ENCODE measurements around the gene SLC3A2. TPM values are rescaled to one million over a fixed set of nuclear protein-coding genes. Genes with fewer than 3 reads are reported as not detected.
A peak's percentile ranks its signal among the peaks of the same experiment; 100 is the strongest.

The SLC3A2 gene
- total and polyA plus RNA-seq, 2 of the 13 experiments (the other 11 are each of a cell fraction or from before 2014, with no cell fraction given), result 213 to 226 TPM

DNA sequence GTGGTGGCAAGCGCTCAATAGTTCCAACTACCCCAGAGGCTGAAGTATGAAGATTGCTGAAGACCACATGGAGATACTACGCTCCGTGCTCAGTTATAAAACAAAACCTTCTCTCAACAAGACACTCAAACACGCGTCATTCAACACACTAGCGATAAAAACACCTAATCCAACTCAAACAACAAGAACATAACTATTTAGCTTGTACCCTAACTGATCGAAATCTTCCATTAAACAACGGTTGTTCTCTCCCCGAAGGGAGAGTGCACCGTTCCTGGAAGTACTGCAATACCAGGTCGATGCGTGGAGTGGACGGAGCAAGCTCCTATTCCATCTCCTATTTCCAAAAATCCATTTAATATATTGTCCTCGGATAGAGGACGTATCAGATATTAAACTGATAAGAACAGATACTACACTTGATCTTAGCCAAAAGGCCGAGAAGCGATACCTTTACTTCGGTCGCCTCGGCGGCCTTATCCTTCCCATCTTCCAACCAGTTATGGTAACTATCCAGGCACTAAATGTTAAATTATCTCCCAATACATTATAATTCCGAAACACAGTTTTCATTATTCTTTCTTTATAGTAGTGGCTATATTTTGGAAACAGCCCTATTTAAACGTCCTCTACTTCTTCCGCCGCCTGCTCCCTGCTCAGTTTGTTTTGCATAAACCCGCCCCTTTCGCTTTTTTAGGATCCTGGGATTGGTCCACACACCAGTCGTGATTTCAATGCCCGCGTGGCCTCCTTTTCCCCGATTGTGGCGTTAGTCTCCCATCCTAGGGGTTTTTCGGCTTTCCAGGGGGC is 39.1 kb upstream of the SLC3A2 start (continued):
- TF ChIP-seq, protein P1, sequence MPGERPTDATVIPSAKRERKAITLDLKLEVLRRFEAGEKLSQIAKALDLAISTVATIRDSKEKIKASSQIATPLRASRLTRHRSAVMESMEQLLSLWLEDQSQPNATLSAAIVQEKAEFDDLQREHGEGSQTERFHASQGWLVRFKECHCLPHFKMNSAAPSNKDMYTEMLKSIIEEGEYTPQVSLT (CRISPR knock-in tag; IDR thresholded peaks at IDR 0.05; ENCODE audit: borderline replicate concordance, low read depth), result peak; percentile 56; the same call in 1 of the 2 replicates
- TF ChIP-seq, protein P2, sequence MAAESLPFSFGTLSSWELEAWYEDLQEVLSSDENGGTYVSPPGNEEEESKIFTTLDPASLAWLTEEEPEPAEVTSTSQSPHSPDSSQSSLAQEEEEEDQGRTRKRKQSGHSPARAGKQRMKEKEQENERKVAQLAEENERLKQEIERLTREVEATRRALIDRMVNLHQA (CRISPR knock-in tag; IDR thresholded peaks at IDR 0.05), result peak; percentile 92; the same call in 1 of the 2 replicates
- TF ChIP-seq NKX3-1 (CRISPR knock-in tag; IDR thresholded peaks at IDR 0.05), result peak; percentile 98
- no peak for TF ChIP-seq LCORL (IDR thresholded peaks at IDR 0.05)
- TF ChIP-seq LCORL (CRISPR knock-in tag; IDR thresholded peaks at IDR 0.05), result peak; percentile 44; the same call in 1 of the 2 replicates
- TF ChIP-seq HOXD1 (CRISPR knock-in tag; IDR thresholded peaks at IDR 0.05), result peak; percentile 92
- TF ChIP-seq ZNF709 (CRISPR knock-in tag; IDR thresholded peaks at IDR 0.05), result no peak; the same call in none of the 2 replicates
- TF ChIP-seq TAF15 (IDR thresholded peaks at IDR 0.05; ENCODE audit: low read depth, low read length, poor library complexity, severe bottlenecking), result no peak
- TF ChIP-seq AKAP8 (CRISPR knock-in tag; IDR thresholded peaks at IDR 0.05), result peak; percentile 46; the same call in 1 of the 2 replicates
- TF ChIP-seq NRL (CRISPR knock-in tag; IDR thresholded peaks at IDR 0.05; ENCODE audit: borderline replicate concordance), result no peak
- TF ChIP-seq PHF20 (CRISPR knock-in tag; IDR thresholded peaks at IDR 0.05), result no peak; the same call in 1 of the 2 replicates
- TF ChIP-seq CBX1 (IDR thresholded peaks at IDR 0.05; ENCODE audit: low read depth), result peak; percentile 100
- peak; percentile 92 for TF ChIP-seq STAT5B (CRISPR knock-in tag; IDR thresholded peaks at IDR 0.05)
- TF ChIP-seq PPARG (CRISPR knock-in tag; conservative IDR thresholded peaks at IDR 0.05), result peak; percentile 92
- no peak for TF ChIP-seq SRSF1 (optimal IDR thresholded peaks at IDR 0.05; ENCODE audit: low read depth, low read length)
- TF ChIP-seq HOXA7 (CRISPR knock-in tag; IDR thresholded peaks at IDR 0.05), result peak; percentile 98
- TF ChIP-seq ZZZ3 (CRISPR knock-in tag; IDR thresholded peaks at IDR 0.05; ENCODE audit: borderline replicate concordance), result no peak
- peak; percentile 93 for TF ChIP-seq ZNF232 (CRISPR knock-in tag; IDR thresholded peaks at IDR 0.05; ENCODE audit: borderline replicate concordance)
- TF ChIP-seq, protein P3, sequence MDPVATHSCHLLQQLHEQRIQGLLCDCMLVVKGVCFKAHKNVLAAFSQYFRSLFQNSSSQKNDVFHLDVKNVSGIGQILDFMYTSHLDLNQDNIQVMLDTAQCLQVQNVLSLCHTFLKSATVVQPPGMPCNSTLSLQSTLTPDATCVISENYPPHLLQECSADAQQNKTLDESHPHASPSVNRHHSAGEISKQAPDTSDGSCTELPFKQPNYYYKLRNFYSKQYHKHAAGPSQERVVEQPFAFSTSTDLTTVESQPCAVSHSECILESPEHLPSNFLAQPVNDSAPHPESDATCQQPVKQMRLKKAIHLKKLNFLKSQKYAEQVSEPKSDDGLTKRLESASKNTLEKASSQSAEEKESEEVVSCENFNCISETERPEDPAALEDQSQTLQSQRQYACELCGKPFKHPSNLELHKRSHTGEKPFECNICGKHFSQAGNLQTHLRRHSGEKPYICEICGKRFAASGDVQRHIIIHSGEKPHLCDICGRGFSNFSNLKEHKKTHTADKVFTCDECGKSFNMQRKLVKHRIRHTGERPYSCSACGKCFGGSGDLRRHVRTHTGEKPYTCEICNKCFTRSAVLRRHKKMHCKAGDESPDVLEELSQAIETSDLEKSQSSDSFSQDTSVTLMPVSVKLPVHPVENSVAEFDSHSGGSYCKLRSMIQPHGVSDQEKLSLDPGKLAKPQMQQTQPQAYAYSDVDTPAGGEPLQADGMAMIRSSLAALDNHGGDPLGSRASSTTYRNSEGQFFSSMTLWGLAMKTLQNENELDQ (CRISPR knock-in tag; IDR thresholded peaks at IDR 0.05; ENCODE audit: borderline replicate concordance), result peak; percentile 88; the same call in 1 of the 2 replicates
- TF ChIP-seq NFYC (CRISPR knock-in tag; IDR thresholded peaks at IDR 0.05), result peak; percentile 70
- peak in 1 of 2 experiments; percentile 74; a peak in 2 of 4 replicates for TF ChIP-seq EP300 (IDR thresholded peaks at IDR 0.05; ENCODE audit: low read depth in 2 of 2, low read length in 2 of 2)
- peak; percentile 90 for TF ChIP-seq EP300 (CRISPR knock-in tag; IDR thresholded peaks at IDR 0.05; ENCODE audit: borderline replicate concordance)
- peak; percentile 97 for TF ChIP-seq HOXA5 (CRISPR knock-in tag; IDR thresholded peaks at IDR 0.05)
- TF ChIP-seq ARNT2 (CRISPR knock-in tag; IDR thresholded peaks at IDR 0.05; ENCODE audit: low read depth), result peak; percentile 81; the same call in 1 of the 2 replicates
- TF ChIP-seq ZNF589 (CRISPR knock-in tag; conservative IDR thresholded peaks at IDR 0.05), result peak; percentile 97
- TF ChIP-seq RXRA (CRISPR knock-in tag; IDR thresholded peaks at IDR 0.05), result no peak; the same call in 1 of the 2 replicates
- TF ChIP-seq ZNF556 (CRISPR knock-in tag; IDR thresholded peaks at IDR 0.05; ENCODE audit: borderline replicate concordance), result no peak; the same call in 1 of the 2 replicates
